ENCODE results near the gene NKPD1.

DNA sequence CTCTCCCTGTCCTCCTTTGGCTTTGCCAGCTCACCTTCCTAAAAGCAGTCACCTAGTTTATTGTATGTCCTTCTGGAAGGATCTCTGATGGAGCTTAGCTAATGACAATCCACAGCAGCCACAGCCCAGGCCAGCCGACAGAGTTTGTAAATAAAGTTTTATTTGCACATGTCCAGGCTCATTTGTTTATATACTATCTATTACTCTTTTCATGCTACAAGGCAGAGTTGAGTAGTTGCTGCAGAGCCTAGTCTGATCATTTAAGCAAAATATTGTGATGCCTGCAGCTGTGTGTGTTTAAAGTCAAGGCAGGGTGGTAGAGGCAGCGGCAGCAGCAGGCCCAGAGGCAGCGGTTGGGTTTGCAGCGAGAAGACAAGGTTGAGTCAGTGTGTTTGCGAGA, 32.6 kb downstream of the NKPD1 start:
- TF ChIP-seq TAF1 (IDR thresholded peaks at IDR 0.05; ENCODE audit: low read depth, low read length) (no peak), POLR2AphosphoS5 (IDR thresholded peaks at IDR 0.05; ENCODE audit: low read depth, low read length) (no peak)

All from GM12891 (cell line).